ENCODE results near the gene SIM2. TPM values are rescaled to one million over a fixed set of nuclear protein-coding genes. Genes with fewer than 3 reads are reported as not detected.

SIM2 gene
- total and polyA plus RNA-seq, 4 experiments from 2014 or later = 0.05 to 0.07 TPM; not detected in 2

GRCh38 chr21:36773117-36773516 is 74.2 kb downstream of the SIM2 start:
- Mint-ChIP-seq H3K4me1 (peaks cover 0 to 1% (median 0%) of the 10 kb centered on the region in 4 donors), H3K36me3 (peaks cover 0 to 7% of the 10 kb centered on the region in 2 donors), H3K4me3 (no peak overlapping the region), H3K27ac (no peak overlapping the region), H3K27me3 (no peaks in the 10 kb centered on the region), H3K9me3 (no peaks in the 10 kb centered on the region)
- ChIA-PET CTCF (ENCODE audit: partially characterized antibody) (no interaction called here), POLR2A (ENCODE audit: partially characterized antibody) (no interaction called here)
- no peak overlapping the region for H3K27ac ChIP-seq (ENCODE audit: low read depth, low read length)
- H3K9me3 ChIP-seq (ENCODE audit: control insufficient read depth in 1 of 2, low read length in 2 of 2) = no peaks in the 10 kb centered on the region
- no peaks in the 10 kb centered on the region for H3K4me1 ChIP-seq (ENCODE audit: insufficient read depth, low read length)
- no peaks in the 10 kb centered on the region for H3K27me3 ChIP-seq (ENCODE audit: insufficient read depth, low read length)
- intact Hi-C loops (cut with micrococcal nuclease) = no loop called here
- no peak overlapping the region for H3K4me3 ChIP-seq (ENCODE audit: low read length in 2 of 2)
- no peaks in the 10 kb centered on the region for H3K36me3 ChIP-seq (ENCODE audit: insufficient read depth, low read length)
- DNase-seq = no peak

GRCh38 chr21:36773995-36774394 is 75.1 kb downstream of the SIM2 start:
- Mint-ChIP-seq H3K9me3 (no peaks in the 10 kb centered on the region), H3K4me1 (peaks cover 0 to under 1% (median 0%) of the 10 kb centered on the region in 4 donors), H3K27me3 (no peaks in the 10 kb centered on the region), H3K4me3 (no peak overlapping the region), H3K36me3 (peaks cover 0 to 2% of the 10 kb centered on the region in 2 donors), H3K27ac (no peak overlapping the region)
- H3K36me3 ChIP-seq (ENCODE audit: insufficient read depth, low read length) = no peaks in the 10 kb centered on the region
- ChIA-PET POLR2A (ENCODE audit: partially characterized antibody) (no interaction called here), CTCF (ENCODE audit: partially characterized antibody) (no interaction called here)
- H3K9me3 ChIP-seq (ENCODE audit: control insufficient read depth in 1 of 2, low read length in 2 of 2) = no peaks in the 10 kb centered on the region
- no peak for DNase-seq
- H3K4me3 ChIP-seq (ENCODE audit: low read length in 2 of 2) = no peak overlapping the region
- H3K4me1 ChIP-seq (ENCODE audit: insufficient read depth, low read length) = no peaks in the 10 kb centered on the region
- H3K27me3 ChIP-seq (ENCODE audit: insufficient read depth, low read length) = no peaks in the 10 kb centered on the region
- intact Hi-C loops (cut with micrococcal nuclease) = no loop called here
- H3K27ac ChIP-seq (ENCODE audit: low read depth, low read length) = no peak overlapping the region

GRCh38 chr21:36776981-36777617 is 78.2 kb downstream of the SIM2 start:
- Mint-ChIP-seq H3K9me3 (peaks cover 0 to 2% (median 0%) of the 10 kb centered on the region in 8 donors), H3K4me1 (peaks cover 0 to 3% (median under 1%) of the 10 kb centered on the region in 4 donors), H3K36me3 (no peaks in the 10 kb centered on the region), H3K27ac (no peak overlapping the region), H3K27me3 (no peaks in the 10 kb centered on the region), H3K4me3 (no peak overlapping the region)
- Histone ChIP-seq H3K9me3 (ENCODE audit: control insufficient read depth in 1 of 2, low read length in 2 of 2) (no peaks in the 10 kb centered on the region), H3K4me1 (ENCODE audit: insufficient read depth, low read length) (no peaks in the 10 kb centered on the region), H3K27me3 (ENCODE audit: insufficient read depth, low read length) (no peaks in the 10 kb centered on the region), H3K36me3 (ENCODE audit: insufficient read depth, low read length) (no peaks in the 10 kb centered on the region), H3K4me3 (ENCODE audit: low read length in 2 of 2) (no peak overlapping the region), H3K27ac (ENCODE audit: low read depth, low read length) (no peak overlapping the region)
- intact Hi-C loops (cut with micrococcal nuclease) = no loop called here
- ChIA-PET POLR2A (ENCODE audit: partially characterized antibody) (no interaction called here), CTCF (ENCODE audit: partially characterized antibody) (no interaction called here)
- no peak for DNase-seq

- peaks cover 0 to 5% of the 10 kb centered on the region in 2 donors for H3K36me3 Mint-ChIP-seq
- Histone ChIP-seq H3K27me3 (ENCODE audit: insufficient read depth, low read length) (no peaks in the 10 kb centered on the region), H3K4me1 (ENCODE audit: insufficient read depth, low read length) (no peaks in the 10 kb centered on the region), H3K36me3 (ENCODE audit: insufficient read depth, low read length) (no peaks in the 10 kb centered on the region), H3K27ac (ENCODE audit: low read depth, low read length) (no peak overlapping the region), H3K4me3 (ENCODE audit: low read length in 2 of 2) (no peak overlapping the region), H3K9me3 (ENCODE audit: control insufficient read depth in 1 of 2, low read length in 2 of 2) (no peaks in the 10 kb centered on the region)
- intact Hi-C loops (cut with micrococcal nuclease) = no loop called here
- POLR2A ChIA-PET (ENCODE audit: partially characterized antibody) = no interaction called here
- no peak overlapping the region for H3K4me3 Mint-ChIP-seq
- H3K4me1 Mint-ChIP-seq = peaks cover 0 to 5% (median under 1%) of the 10 kb centered on the region in 4 donors
- CTCF ChIA-PET (ENCODE audit: partially characterized antibody) = no interaction called here
- no peak for DNase-seq
- no peak overlapping the region for H3K27ac Mint-ChIP-seq
- H3K9me3 Mint-ChIP-seq = peaks cover 0 to 2% (median 0%) of the 10 kb centered on the region in 8 donors
- no peaks in the 10 kb centered on the region for H3K27me3 Mint-ChIP-seq
Measured at GRCh38 chr21:36780861-36781260, 81.9 kb downstream of the SIM2 start.

GRCh38 chr21:36783612-36784374 is 84.9 kb downstream of the SIM2 start:
- intact Hi-C loops (cut with micrococcal nuclease) = no loop called here
- H3K9me3 Mint-ChIP-seq = peaks cover 0 to 2% (median 0%) of the 10 kb centered on the region in 8 donors
- Histone ChIP-seq H3K36me3 (ENCODE audit: insufficient read depth, low read length) (no peaks in the 10 kb centered on the region), H3K4me1 (ENCODE audit: insufficient read depth, low read length) (no peaks in the 10 kb centered on the region), H3K4me3 (ENCODE audit: low read length in 2 of 2) (no peak overlapping the region), H3K27me3 (ENCODE audit: insufficient read depth, low read length) (no peaks in the 10 kb centered on the region), H3K27ac (ENCODE audit: low read depth, low read length) (no peak overlapping the region), H3K9me3 (ENCODE audit: control insufficient read depth in 1 of 2, low read length in 2 of 2) (no peaks in the 10 kb centered on the region)
- no peak for DNase-seq
- H3K4me3 Mint-ChIP-seq = no peak overlapping the region
- H3K27me3 Mint-ChIP-seq = no peaks in the 10 kb centered on the region
- CTCF ChIA-PET (ENCODE audit: partially characterized antibody) = no interaction called here
- POLR2A ChIA-PET (ENCODE audit: partially characterized antibody) = no interaction called here
- peaks cover 0 to 5% (median under 1%) of the 10 kb centered on the region in 4 donors for H3K4me1 Mint-ChIP-seq
- H3K27ac Mint-ChIP-seq = no peak overlapping the region
- peaks cover 0 to 14% of the 10 kb centered on the region in 2 donors for H3K36me3 Mint-ChIP-seq

GRCh38 chr21:36784947-36785346 is 86.0 kb downstream of the SIM2 start:
- ChIA-PET POLR2A (ENCODE audit: partially characterized antibody) (no interaction called here), CTCF (ENCODE audit: partially characterized antibody) (no interaction called here)
- intact Hi-C loops (cut with micrococcal nuclease) = no loop called here
- H3K36me3 Mint-ChIP-seq = peaks cover 0 to 18% of the 10 kb centered on the region in 2 donors
- peaks cover 0 to 5% (median under 1%) of the 10 kb centered on the region in 4 donors for H3K4me1 Mint-ChIP-seq
- H3K4me3 Mint-ChIP-seq = no peak overlapping the region
- H3K27ac Mint-ChIP-seq = no peak overlapping the region
- H3K27ac ChIP-seq (ENCODE audit: low read depth, low read length) = no peak overlapping the region
- H3K4me1 ChIP-seq (ENCODE audit: insufficient read depth, low read length) = no peaks in the 10 kb centered on the region
- no peak for DNase-seq
- no peaks in the 10 kb centered on the region for H3K27me3 Mint-ChIP-seq
- no peaks in the 10 kb centered on the region for H3K36me3 ChIP-seq (ENCODE audit: insufficient read depth, low read length)
- no peaks in the 10 kb centered on the region for H3K9me3 ChIP-seq (ENCODE audit: control insufficient read depth in 1 of 2, low read length in 2 of 2)
- no peaks in the 10 kb centered on the region for H3K9me3 Mint-ChIP-seq
- no peak overlapping the region for H3K4me3 ChIP-seq (ENCODE audit: low read length in 2 of 2)
- no peaks in the 10 kb centered on the region for H3K27me3 ChIP-seq (ENCODE audit: insufficient read depth, low read length)

GRCh38 chr21:36785615-36786014 is 86.7 kb downstream of the SIM2 start:
- Mint-ChIP-seq H3K27me3 (no peaks in the 10 kb centered on the region), H3K27ac (no peak overlapping the region), H3K4me3 (no peak overlapping the region), H3K36me3 (peaks cover 2 to 22% of the 10 kb centered on the region in 2 donors), H3K4me1 (peaks cover 0 to 5% (median under 1%) of the 10 kb centered on the region in 4 donors), H3K9me3 (peaks cover 0 to under 1% (median 0%) of the 10 kb centered on the region in 8 donors)
- Histone ChIP-seq H3K27me3 (ENCODE audit: insufficient read depth, low read length) (no peaks in the 10 kb centered on the region), H3K9me3 (ENCODE audit: control insufficient read depth in 1 of 2, low read length in 2 of 2) (no peaks in the 10 kb centered on the region), H3K4me3 (ENCODE audit: low read length in 2 of 2) (no peak overlapping the region), H3K27ac (ENCODE audit: low read depth, low read length) (no peak overlapping the region), H3K36me3 (ENCODE audit: insufficient read depth, low read length) (no peaks in the 10 kb centered on the region), H3K4me1 (ENCODE audit: insufficient read depth, low read length) (no peaks in the 10 kb centered on the region)
- ChIA-PET CTCF (ENCODE audit: partially characterized antibody) (no interaction called here), POLR2A (ENCODE audit: partially characterized antibody) (no interaction called here)
- intact Hi-C loops (cut with micrococcal nuclease) = no loop called here
- DNase-seq = no peak

All from CD4-positive, alpha-beta memory T cell (primary cell).